CD4-positive, alpha-beta T cell (primary cell): Measurements from ENCODE around the gene MYRIP. TPM values are rescaled to one million over a fixed set of nuclear protein-coding genes. Genes with fewer than 3 reads are reported as not detected.

ENCODE experiments used
- ATAC-seq: fragments of 200-7000 bp; cut with Tn5 transposase; one replicate; pipeline ENCODE4 v1.10.0; 2022; ENCODE audit warnings: mild to moderate bottlenecking; ENCODE audit not compliant: poor library complexity
- CTCF ChIA-PET: fragments of 350-600 bp; sonication (Branson Sonifier 250); formaldehyde crosslinking; loops from one replicate; lab custom pipeline; 2021; ENCODE audit warnings: antibody characterized with exemption, inconsistent platforms; lab: Charles Lee
- POLR2A ChIA-PET: fragments of 350-600 bp; sonication (Branson Sonifier 250); formaldehyde crosslinking; loops from one replicate; lab custom pipeline; 2021; ENCODE audit warnings: antibody characterized with exemption, inconsistent platforms; lab: Charles Lee
- DNase-seq, 14 experiments: peaks; one replicate each; pipeline ENCODE4 v3.0.0-alpha.2; 2013 to 2020; ENCODE audit warnings: mixed read lengths in 2 of 14
- H3K27ac ChIP-seq, 2 donors: one replicate each; pipeline versions ENCODE4 v1.5.1 to v1.7.0; 2013; ENCODE audit warnings: low read length in 2 of 2, low read depth in 1 of 2, mild to moderate bottlenecking in 1 of 2
- H3K27me3 ChIP-seq, 2 experiments: 1 replicate in 1 of 2; 2 replicates in 1 of 2; pipeline versions ENCODE4 v1.6.1 to v1.7.0; 2013; ENCODE audit warnings: low read length in 2 of 2, control low read depth in 1 of 2, mild to moderate bottlenecking in 1 of 2, moderate library complexity in 1 of 2; ENCODE audit not compliant: insufficient read depth in 2 of 2, control insufficient read depth in 1 of 2
- H3K36me3 ChIP-seq: one replicate; pipeline ENCODE4 v1.6.1; 2013; ENCODE audit warnings: low read length, control low read depth; ENCODE audit not compliant: insufficient read depth
- H3K4me1 ChIP-seq: one replicate; pipeline ENCODE4 v1.6.1; 2013; ENCODE audit warnings: low read length, control low read depth; ENCODE audit not compliant: insufficient read depth
- H3K4me3 ChIP-seq: one replicate; pipeline ENCODE4 v1.5.1; 2013; ENCODE audit warnings: mild to moderate bottlenecking, low read length, moderate library complexity
- H3K9me3 ChIP-seq, 2 experiments: 1 replicate in 1 of 2; 2 replicates in 1 of 2; pipeline versions ENCODE4 v1.6.1 to v1.7.0; 2013; ENCODE audit warnings: low read length in 2 of 2, mild to moderate bottlenecking in 2 of 2, control low read depth in 1 of 2, moderate library complexity in 1 of 2; ENCODE audit not compliant: control insufficient read depth in 1 of 2, insufficient read depth in 1 of 2
- H3K27ac Mint-ChIP-seq: one replicate; pipeline ENCODE4 v1.8.0; 2020; ENCODE audit warnings: mixed read lengths
- H3K27me3 Mint-ChIP-seq: one replicate; pipeline ENCODE4 v1.8.0; 2021; ENCODE audit warnings: mixed read lengths
- H3K36me3 Mint-ChIP-seq: one replicate; pipeline ENCODE4 v1.8.0; 2021; ENCODE audit warnings: low read depth, mixed read lengths
- H3K4me1 Mint-ChIP-seq: one replicate; pipeline ENCODE4 v1.8.0; 2021; ENCODE audit warnings: low read depth, mixed read lengths
- H3K4me3 Mint-ChIP-seq: one replicate; pipeline ENCODE4 v1.8.0; 2020; ENCODE audit warnings: mild to moderate bottlenecking, mixed read lengths
- H3K9me3 Mint-ChIP-seq: one replicate; pipeline ENCODE4 v1.8.0; 2020; ENCODE audit warnings: mixed read lengths
- intact Hi-C, 2 experiments: fragments of 100-400 bp; cut with DNase I in 1 of 2; cut with micrococcal nuclease in 1 of 2; formaldehyde crosslinking; loops; one replicate each; pipeline versions ENCODE4 v1.15.1 to v1.9.0; 2023 to 2025; cut with DNase I, micrococcal nuclease
- total RNA-seq, 174 experiments: library from RNA in 2 of 174; stranded (reverse) in 2 of 174; gene quantifications; one replicate each; pipeline ENCODE4 v1.2.3 and lab custom pipeline; 2021 to 2026
- TF ChIP-seq, protein P1 (sequence below): fragments of 200-600 bp; IDR thresholded peaks from one replicate; pipeline ENCODE4 v1.8.0; 2022; ENCODE audit warnings: antibody characterized with exemption, mild to moderate bottlenecking

MYRIP gene
- total RNA-seq, 2 experiments from 2014 or later = not detected

DNA sequence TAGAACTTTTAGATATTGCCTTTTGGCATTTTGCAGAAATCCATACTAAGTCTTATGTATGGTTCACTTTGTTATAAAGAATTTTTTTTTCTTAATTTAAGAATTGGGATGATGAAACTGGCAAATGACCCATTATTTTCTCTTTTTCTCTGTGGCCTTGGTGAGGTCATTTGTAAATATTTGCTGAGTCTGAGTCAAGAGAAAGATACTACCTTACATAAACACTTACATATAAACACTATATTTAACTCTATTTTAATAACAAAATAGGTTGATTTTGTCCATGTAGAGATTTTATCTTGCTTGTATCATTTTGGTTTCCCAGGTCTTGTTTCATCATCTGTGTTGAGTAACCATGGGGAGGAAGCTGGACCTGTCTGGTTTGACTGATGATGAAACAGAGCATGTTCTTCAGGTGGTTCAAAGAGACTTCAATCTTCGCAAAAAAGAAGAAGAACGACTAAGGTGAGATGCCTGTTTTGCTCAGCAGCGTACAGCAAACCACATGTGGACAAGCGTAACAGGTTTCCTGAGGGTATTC lies 91.1 kb downstream of the MYRIP start:
- Mint-ChIP-seq H3K4me3 (no peak overlapping the region), H3K27ac (no peak overlapping the region), H3K27me3 (peaks cover 5% of the 10 kb centered on the region), H3K9me3 (no peaks in the 10 kb centered on the region), H3K36me3 (no peaks in the 10 kb centered on the region), H3K4me1 (no peaks in the 10 kb centered on the region)
- Histone ChIP-seq H3K27me3 (no peaks in the 10 kb centered on the region), H3K36me3 (no peaks in the 10 kb centered on the region), H3K4me3 (no peak overlapping the region), H3K27ac (no peak overlapping the region), H3K4me1 (no peaks in the 10 kb centered on the region), H3K9me3 (no peaks in the 10 kb centered on the region)
- intact Hi-C loops = no loop called here
- ChIA-PET CTCF (no interaction called here), POLR2A (no interaction called here)
- DNase-seq = no peak
- TF ChIP-seq, protein P1, sequence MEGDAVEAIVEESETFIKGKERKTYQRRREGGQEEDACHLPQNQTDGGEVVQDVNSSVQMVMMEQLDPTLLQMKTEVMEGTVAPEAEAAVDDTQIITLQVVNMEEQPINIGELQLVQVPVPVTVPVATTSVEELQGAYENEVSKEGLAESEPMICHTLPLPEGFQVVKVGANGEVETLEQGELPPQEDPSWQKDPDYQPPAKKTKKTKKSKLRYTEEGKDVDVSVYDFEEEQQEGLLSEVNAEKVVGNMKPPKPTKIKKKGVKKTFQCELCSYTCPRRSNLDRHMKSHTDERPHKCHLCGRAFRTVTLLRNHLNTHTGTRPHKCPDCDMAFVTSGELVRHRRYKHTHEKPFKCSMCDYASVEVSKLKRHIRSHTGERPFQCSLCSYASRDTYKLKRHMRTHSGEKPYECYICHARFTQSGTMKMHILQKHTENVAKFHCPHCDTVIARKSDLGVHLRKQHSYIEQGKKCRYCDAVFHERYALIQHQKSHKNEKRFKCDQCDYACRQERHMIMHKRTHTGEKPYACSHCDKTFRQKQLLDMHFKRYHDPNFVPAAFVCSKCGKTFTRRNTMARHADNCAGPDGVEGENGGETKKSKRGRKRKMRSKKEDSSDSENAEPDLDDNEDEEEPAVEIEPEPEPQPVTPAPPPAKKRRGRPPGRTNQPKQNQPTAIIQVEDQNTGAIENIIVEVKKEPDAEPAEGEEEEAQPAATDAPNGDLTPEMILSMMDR = no peak
- ATAC-seq = no peak

DNA sequence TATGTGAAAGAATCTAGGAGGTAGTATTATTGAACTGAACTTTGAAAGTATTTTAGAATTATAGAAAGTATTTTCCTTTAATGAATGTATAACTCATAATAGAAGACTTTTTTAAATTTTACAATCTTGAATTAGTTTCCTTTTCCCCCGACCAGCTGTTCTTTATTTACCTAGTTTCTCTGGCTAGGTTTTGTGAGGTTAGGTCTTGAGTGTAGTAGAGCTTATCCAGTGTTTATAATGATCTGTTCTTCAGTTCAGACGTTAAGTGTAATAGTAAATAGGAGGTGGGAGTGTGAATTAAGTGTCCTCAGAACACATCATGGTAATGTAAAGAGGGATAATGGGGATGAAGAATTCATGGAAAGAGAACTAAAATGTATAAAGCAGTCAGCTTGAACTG lies 93.8 kb downstream of the MYRIP start:
- H3K27ac Mint-ChIP-seq = no peak overlapping the region
- POLR2A ChIA-PET = no interaction called here
- H3K36me3 Mint-ChIP-seq = no peaks in the 10 kb centered on the region
- intact Hi-C loops = no loop called here
- Histone ChIP-seq H3K9me3 (no peaks in the 10 kb centered on the region), H3K4me3 (no peak overlapping the region), H3K27me3 (no peaks in the 10 kb centered on the region), H3K36me3 (no peaks in the 10 kb centered on the region), H3K4me1 (no peaks in the 10 kb centered on the region), H3K27ac (no peak overlapping the region)
- DNase-seq (no peak), ATAC-seq (no peak)
- no peaks in the 10 kb centered on the region for H3K4me1 Mint-ChIP-seq
- no peaks in the 10 kb centered on the region for H3K9me3 Mint-ChIP-seq
- peaks cover 5% of the 10 kb centered on the region for H3K27me3 Mint-ChIP-seq
- CTCF ChIA-PET = no interaction called here
- TF ChIP-seq, protein P1 = no peak
- H3K4me3 Mint-ChIP-seq = no peak overlapping the region

DNA sequence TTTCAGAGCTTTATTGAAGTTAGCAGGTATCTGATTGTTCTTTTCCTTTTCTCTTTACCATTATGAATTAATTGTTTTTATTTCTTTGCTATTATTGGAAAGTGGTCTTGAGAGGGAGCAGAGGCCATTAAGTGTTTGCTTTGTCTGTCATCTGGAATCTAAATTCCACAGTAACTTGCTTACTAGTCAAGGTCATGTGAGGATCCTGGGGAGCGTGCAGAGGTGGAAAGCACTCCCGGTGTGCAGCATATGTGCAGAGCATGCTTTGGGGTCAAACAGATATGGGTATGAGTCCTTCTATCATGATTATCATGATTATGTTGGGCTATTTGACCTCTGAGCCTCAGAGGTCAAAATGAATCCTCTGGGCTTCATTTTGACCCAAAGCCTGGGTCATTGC lies 96.4 kb downstream of the MYRIP start:
- TF ChIP-seq, protein P1 = no peak
- H3K27me3 ChIP-seq = no peaks in the 10 kb centered on the region
- DNase-seq (no peak), ATAC-seq (no peak)
- H3K36me3 Mint-ChIP-seq = no peaks in the 10 kb centered on the region
- no peaks in the 10 kb centered on the region for H3K4me1 ChIP-seq
- no peaks in the 10 kb centered on the region for H3K9me3 ChIP-seq
- no peak overlapping the region for H3K27ac Mint-ChIP-seq
- ChIA-PET POLR2A (no interaction called here), CTCF (no interaction called here)
- no peak overlapping the region for H3K4me3 Mint-ChIP-seq
- peaks cover 5% of the 10 kb centered on the region for H3K27me3 Mint-ChIP-seq
- H3K9me3 Mint-ChIP-seq = no peaks in the 10 kb centered on the region
- H3K27ac ChIP-seq = no peak overlapping the region
- H3K4me1 Mint-ChIP-seq = no peaks in the 10 kb centered on the region
- no peaks in the 10 kb centered on the region for H3K36me3 ChIP-seq
- no peak overlapping the region for H3K4me3 ChIP-seq
- intact Hi-C loops = no loop called here
